MV-4-11 (cell line): ENCODE measurements around the gene UBXN10.

Source experiments
- DNase-seq: peaks from one replicate; lab custom pipeline; 2025; lab: John Stamatoyannopoulos, UW

UBXN10 gene

GRCh38 chr1:20151906-20152598 lies 33.8 kb upstream of the UBXN10 start:
- peak; percentile 78 for DNase-seq

- DNase-seq = no peak
Observed at GRCh38 chr1:20152599-20152930, 33.3 kb upstream of the UBXN10 start.

- peak; percentile 74 for DNase-seq
Observed at GRCh38 chr1:20153000-20153418, 32.9 kb upstream of the UBXN10 start.

- no peak for DNase-seq
Observed at GRCh38 chr1:20154301-20154831, 31.5 kb upstream of the UBXN10 start.

- no peak for DNase-seq
Observed at GRCh38 chr1:20158358-20159070, 27.4 kb upstream of the UBXN10 start.

GRCh38 chr1:20160034-20160433 lies 25.9 kb upstream of the UBXN10 start:
- DNase-seq = peak; percentile 35

GRCh38 chr1:20164694-20165202 lies 21.1 kb upstream of the UBXN10 start:
- peak; percentile 93 for DNase-seq

- DNase-seq = peak; percentile 93
Observed at GRCh38 chr1:20165522-20165951, 20.4 kb upstream of the UBXN10 start.

GRCh38 chr1:20166051-20166450 lies 19.8 kb upstream of the UBXN10 start:
- DNase-seq = no peak

GRCh38 chr1:20167126-20167525 lies 18.8 kb upstream of the UBXN10 start:
- no peak for DNase-seq

GRCh38 chr1:20168564-20169491 lies 17.1 kb upstream of the UBXN10 start:
- no peak for DNase-seq

- DNase-seq = no peak
Observed at GRCh38 chr1:20169932-20170331, 16.0 kb upstream of the UBXN10 start.

GRCh38 chr1:20172033-20172590 lies 13.8 kb upstream of the UBXN10 start:
- DNase-seq = no peak

GRCh38 chr1:20174937-20175666 lies 10.8 kb upstream of the UBXN10 start:
- DNase-seq = peak; percentile 87

GRCh38 chr1:20178634-20179370 lies 7.1 kb upstream of the UBXN10 start:
- peak; percentile 85 for DNase-seq

GRCh38 chr1:20179371-20180128 lies 6.3 kb upstream of the UBXN10 start:
- no peak for DNase-seq

- DNase-seq = no peak
Observed at GRCh38 chr1:20180129-20180843, 5.6 kb upstream of the UBXN10 start.

- no peak for DNase-seq
Observed at GRCh38 chr1:20180844-20181207, 5.1 kb upstream of the UBXN10 start.

- peak; percentile 17 for DNase-seq
Observed at GRCh38 chr1:20182415-20182814, 3.5 kb upstream of the UBXN10 start.
